SW480 (cell line): ENCODE measurements around the gene NUP58.

Experiments
- DNase-seq: peaks from one replicate; pipeline ENCODE4 v3.0.0-alpha.2; 2016; ENCODE audit warnings: low spot score

NUP58 gene, protein sequence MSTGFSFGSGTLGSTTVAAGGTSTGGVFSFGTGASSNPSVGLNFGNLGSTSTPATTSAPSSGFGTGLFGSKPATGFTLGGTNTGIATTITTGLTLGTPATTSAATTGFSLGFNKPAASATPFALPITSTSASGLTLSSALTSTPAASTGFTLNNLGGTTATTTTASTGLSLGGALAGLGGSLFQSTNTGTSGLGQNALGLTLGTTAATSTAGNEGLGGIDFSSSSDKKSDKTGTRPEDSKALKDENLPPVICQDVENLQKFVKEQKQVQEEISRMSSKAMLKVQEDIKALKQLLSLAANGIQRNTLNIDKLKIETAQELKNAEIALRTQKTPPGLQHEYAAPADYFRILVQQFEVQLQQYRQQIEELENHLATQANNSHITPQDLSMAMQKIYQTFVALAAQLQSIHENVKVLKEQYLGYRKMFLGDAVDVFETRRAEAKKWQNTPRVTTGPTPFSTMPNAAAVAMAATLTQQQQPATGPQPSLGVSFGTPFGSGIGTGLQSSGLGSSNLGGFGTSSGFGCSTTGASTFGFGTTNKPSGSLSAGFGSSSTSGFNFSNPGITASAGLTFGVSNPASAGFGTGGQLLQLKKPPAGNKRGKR

DNA sequence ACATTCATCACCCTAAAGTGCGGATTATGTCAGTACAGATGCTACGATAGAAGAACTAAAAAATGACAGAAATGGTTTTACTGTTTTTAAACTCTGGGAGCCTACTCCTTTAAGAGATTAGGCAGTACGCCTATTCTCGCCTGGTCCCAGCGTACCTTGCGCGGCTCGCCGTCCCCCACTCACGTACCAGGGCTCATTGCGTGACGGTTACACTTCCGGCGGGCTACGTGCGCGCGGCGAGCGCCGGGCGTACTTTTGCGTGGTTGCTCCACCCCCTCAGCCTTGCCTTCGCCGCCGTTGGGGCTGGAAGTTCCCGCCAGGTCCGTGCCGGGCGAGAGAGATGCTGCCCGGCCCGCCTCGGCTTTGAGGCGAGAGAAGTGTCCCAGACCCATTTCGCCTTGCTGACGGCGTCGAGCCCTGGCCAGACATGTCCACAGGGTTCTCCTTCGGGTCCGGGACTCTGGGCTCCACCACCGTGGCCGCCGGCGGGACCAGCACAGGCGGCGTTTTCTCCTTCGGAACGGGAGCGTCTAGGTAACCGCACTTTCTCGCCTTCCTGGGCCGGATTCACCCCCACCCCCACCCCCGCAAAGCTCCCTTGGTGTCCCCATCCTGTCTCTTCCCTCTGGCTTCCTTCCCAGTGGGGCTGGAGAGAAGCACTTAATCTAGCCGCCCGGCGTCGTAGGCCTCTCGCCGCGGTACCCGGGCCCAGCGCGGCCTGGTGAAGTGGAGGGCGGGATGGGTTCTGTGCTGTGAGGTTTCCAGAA lies at the start of gene NUP58:
TSS of gene NUP58 (plus strand) at position 279 of the 767 bp plus-strand sequence. CDS start at position 428, 149 bp downstream.
- peak; percentile 93 for DNase-seq

DNA sequence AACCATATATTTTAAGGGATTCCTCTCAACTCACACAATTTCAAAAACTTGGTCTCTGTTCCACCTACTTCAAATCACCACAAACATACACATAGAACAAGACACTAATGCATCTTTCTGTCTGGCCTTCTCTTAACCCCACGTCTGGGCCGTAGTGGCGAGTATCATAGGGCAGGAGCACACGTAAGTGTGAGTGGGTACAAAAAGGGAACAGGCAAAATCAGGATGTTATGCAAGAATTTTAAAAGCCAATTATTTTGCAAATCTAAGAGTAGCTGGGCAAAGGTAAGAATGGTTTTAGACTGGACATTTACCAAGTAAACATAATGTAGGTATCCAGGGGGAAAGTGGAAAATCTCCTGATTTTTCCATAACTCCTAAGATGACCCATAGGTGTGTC lies 49.2 kb upstream of the NUP58 start:
- DNase-seq: no peak

GRCh38 chr13:25252752-25253151 lies 48.7 kb upstream of the NUP58 start:
- DNase-seq: no peak

- no peak for DNase-seq
Observed at GRCh38 chr13:25253702-25254101, 47.7 kb upstream of the NUP58 start.

DNA sequence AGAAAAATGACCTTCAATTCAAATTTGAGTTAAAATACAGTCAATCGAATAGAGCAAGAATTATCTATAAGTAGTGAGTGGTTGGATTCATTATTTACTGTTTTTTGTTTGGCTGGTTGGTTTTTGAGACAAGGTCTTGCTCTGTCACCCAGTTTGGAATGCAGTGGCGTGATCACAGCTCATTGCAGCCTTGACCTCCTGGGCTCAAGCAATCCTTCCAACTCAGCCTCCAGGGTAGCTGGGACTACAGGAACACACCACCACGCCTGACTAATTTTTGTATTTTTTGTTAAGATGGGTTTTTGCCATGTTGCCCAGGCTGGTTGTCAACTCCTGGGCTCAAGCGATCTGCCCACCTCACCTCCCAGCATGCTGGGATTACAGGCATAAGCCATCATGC lies 39.2 kb upstream of the NUP58 start:
- DNase-seq: no peak

DNA sequence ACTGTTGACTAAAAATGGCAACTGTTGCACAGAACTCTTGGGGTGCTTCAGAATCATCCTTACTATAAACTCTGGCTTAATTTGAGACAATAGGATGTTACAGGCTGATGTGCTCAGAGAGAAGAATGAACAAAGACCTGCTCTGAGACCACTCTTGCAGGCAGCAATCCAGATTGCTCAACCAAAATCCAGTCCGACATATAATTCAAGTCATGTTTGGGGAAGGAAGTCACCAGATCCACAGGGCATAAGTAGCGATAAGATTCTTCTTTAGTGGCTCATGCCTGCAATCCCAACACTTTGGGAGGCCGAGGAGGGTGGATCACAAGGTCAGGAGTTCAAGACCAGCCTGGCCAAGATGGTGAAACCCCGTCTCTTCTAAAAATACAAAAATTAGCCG lies 34.7 kb upstream of the NUP58 start:
- DNase-seq: no peak

GRCh38 chr13:25267715-25268114 lies 33.7 kb upstream of the NUP58 start:
- peak; percentile 14 for DNase-seq

GRCh38 chr13:25268561-25268960 lies 32.9 kb upstream of the NUP58 start:
- DNase-seq: no peak

DNA sequence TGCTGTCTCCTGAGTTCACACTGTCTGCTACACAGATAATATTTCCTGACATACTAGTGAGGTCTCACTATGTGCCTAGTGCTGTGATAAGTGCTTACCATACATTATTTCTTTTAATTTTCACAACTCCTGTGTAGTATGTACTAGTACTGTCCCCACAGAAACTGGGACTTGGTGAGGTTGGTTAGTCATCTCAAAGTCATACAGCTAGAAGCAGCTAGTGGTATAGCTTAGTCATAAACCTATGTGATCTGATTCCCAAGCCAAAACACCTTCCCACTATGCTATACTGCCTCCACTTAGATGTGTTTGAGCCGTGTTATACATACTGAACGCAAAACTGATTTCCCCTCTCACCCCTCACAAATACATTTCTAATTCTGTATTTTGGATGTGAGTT lies 24.7 kb upstream of the NUP58 start:
- DNase-seq: peak; percentile 6

DNA sequence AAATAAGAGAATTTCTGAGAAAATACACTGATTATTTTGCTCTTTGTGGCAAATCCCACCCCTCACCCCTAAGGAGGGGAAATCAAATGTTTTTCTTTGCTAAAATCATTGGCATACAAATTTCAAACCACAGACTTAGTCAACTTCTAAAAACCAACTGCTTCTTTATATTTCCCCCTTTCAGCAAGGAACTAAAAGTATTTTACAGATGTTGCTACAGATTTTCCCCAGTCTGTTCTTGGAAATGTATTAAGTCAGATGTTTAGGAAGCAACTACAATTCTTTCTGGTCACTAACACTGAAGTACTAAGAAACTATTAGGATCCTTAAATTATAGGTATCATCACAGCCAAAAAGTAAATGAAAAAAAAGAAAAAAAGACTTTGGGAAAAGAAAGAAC lies 21.0 kb upstream of the NUP58 start:
- DNase-seq: no peak

GRCh38 chr13:25281193-25281934 lies 20.1 kb upstream of the NUP58 start:
- no peak for DNase-seq

DNA sequence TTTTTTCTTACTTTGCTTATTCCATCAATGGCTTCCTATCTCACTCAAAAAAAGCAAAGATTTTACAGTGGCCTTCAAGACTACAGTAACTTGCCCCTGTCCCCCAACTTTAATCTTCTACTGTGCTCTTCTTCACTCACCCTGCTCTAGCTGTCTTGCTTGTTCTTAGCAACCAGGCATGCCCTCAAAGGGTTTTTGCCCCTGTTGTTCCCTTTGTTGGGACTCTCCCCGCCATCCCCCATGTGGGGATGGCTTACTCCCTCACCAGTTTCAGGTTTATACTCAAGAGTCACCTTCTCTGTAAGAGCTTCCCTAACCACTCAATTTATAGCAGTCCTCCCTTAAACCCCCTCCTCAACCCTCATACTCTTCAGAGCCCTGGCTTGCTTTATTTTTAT lies 19.5 kb upstream of the NUP58 start:
- DNase-seq: no peak

GRCh38 chr13:25286308-25286968 lies 15.0 kb upstream of the NUP58 start:
- peak; percentile 46 for DNase-seq

DNA sequence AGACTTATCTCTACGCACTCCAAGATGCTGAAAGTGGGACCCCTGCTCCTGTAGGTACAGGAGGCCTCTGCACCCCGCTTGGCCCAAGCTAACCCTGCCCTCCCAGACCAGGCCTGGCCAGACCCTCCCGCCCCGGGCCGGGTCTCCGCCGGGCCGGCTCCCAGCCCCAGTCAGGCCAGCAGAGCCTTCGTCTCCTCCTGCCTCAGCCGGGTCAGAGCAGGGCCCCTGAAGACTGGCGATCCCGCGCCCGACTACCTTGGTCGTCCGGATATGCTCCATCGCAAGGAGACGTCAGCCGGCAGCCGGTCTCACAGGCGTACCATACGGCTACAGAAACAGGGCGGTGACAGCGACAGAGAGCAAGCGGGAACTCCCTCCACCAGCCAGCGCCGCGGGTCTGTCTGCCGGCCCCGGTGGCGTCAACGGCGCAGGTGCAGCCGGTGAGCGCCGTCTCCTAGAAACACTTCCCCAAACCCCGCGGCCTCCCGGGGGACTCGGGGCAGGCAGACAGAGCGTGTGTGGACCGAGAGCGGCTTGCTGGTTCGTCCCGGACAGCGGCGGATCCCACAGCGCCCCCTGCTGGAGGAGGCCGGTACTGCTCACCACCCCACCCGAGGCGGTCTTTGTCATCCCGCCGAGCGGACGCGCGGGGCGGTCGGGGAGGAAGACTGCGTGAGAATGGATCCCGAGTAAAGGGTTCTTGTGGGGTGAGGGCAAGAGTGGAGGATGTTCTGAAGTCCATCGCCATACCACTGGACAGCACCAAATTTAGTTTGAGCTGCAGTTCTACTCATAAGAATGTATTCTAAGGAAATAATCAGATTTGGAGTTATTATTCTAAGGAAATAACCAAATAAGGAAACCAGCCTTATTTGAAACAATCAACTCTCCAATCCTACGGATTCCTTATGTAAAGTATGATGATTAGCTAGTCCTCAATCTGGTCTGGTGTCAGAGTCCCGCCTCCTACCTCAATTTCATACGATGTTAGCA lies 14.2 kb upstream of the NUP58 start, which contains the start of gene MTMR6:
TSS of gene MTMR6 (minus strand) at position 520 of the 993 bp plus-strand sequence. CDS start at position 279, 241 bp downstream.
- peak; percentile 91 for DNase-seq

- DNase-seq: no peak
Observed at GRCh38 chr13:25288966-25289365, 12.5 kb upstream of the NUP58 start.

DNA sequence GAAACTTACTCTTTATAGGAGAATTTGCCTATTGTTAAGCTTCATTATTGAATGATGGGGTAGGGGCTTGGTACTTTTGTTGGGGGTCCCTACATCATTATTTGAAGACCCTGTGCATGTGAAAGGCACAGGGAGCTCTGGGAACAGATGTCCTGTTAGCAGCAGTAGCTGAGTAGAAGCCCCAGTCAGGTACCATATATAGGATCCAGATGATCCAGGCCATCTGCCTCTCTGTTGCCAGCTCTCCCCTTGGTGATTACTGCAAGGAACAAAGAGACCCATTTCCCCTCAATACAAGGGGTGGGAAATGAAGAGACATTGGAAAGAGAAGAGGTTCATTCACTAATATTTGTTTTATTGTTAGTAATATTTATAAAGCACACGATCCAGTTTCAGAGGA lies 9.7 kb upstream of the NUP58 start:
- no peak for DNase-seq

DNA sequence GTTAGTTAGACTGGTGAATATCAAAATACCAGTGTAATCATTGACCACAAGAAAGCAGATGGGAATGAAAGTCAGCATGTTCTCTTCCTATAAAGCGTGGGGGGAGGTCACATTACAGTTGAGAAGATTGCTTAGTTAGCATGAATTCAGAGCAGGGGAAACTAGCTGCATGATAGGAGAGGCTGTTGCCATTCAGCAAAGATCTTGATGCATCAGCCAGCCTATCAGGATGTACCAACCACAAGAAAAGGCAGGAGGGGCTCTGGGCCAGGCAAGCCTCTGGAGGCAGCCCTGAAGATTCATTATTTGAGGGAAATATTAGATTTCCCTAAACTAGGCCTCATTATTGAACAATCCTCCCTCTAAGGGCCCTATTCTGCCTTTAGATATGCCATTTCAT lies 9.1 kb upstream of the NUP58 start:
- peak; percentile 50 for DNase-seq

- no peak for DNase-seq
Observed at GRCh38 chr13:25295228-25295627, 6.2 kb upstream of the NUP58 start.

DNA sequence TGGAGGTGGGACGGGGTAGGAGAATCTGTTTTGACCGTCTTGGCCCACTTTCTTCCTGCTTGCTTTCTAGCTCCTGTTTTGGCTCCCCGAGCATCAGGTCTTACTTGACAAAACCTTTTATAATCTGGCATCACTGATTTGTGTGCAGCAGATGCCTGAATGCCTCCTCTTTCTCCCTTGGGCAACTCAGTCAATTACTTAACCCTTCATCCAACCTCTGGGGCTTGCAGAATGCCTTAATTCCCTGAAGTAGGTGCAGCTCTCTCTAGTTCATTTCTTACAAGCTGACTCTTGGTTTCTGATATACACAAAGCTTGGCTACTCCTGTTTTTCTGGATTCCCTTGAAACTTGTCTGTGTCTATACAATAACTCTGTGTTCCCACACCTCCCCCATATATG lies 5.7 kb upstream of the NUP58 start:
- DNase-seq: no peak

DNA sequence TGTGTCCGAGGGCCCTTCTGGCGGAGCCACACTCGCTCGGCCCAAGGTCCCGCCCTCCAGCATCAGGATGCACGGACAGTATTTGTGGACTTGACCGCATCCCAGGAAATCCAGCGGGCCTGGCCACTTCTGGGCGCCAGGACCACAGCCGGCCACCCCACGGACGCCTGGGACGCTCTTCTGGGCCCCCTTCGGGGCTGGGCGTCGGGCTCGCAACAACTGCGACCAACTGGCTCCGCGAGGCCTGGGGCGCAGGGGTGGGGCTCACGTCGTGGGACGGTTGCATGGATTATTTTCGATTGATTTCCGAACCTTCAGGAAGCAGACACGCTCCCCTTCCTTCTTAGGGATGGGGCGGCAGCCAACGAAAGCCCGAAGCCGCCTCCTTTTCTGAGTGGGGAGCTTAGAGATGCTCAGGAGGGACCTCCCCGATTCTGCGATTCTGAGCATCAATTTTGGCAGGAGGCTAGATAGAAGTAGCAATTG lies 521 bp upstream of the NUP58 start:
- DNase-seq: no peak
